HG03442 (cell line): ENCODE data around the gene HEATR9.
"Not testable (repeated sequence)": the region's sequence is repeated elsewhere in the genome, so short reads cannot be mapped to it uniquely, and the experiment has no call there.

ENCODE experiments used
- ATAC-seq: cut with Tn5 transposase; IDR thresholded peaks from one replicate; pipeline ENCODE4 v1.9.1; 2021; ENCODE audit warnings: mild to moderate bottlenecking, moderate library complexity; ENCODE audit not compliant: unreplicated experiment

Gene HEATR9

GRCh38 chr17:35868737-35869136 is at the start of gene HEATR9:
Gene HEATR9 (minus strand): TSS chr17:35868891. CDS start chr17:35868742, 149 bp downstream.
- ATAC-seq = no peak

- no peak for ATAC-seq
These were observed 49.0 kb upstream of the HEATR9 start for GRCh38 chr17:35917519-35918213.

- ATAC-seq = no peak
These were observed 46.7 kb upstream of the HEATR9 start for GRCh38 chr17:35915153-35915964.

- ATAC-seq = no peak
These were observed 45.7 kb upstream of the HEATR9 start for GRCh38 chr17:35914354-35914753.

GRCh38 chr17:35913609-35914008 is 44.9 kb upstream of the HEATR9 start:
- no peak for ATAC-seq

GRCh38 chr17:35912942-35913341 is 44.3 kb upstream of the HEATR9 start:
- no peak for ATAC-seq

GRCh38 chr17:35912339-35912912 is 43.7 kb upstream of the HEATR9 start:
- ATAC-seq = no peak

- ATAC-seq = no peak
These were observed 40.7 kb upstream of the HEATR9 start for GRCh38 chr17:35909408-35909807.

GRCh38 chr17:35907691-35908090 is 39.0 kb upstream of the HEATR9 start:
- no peak for ATAC-seq

GRCh38 chr17:35906926-35907637 is 38.4 kb upstream of the HEATR9 start:
- ATAC-seq = no peak

GRCh38 chr17:35906191-35906925 is 37.7 kb upstream of the HEATR9 start:
- ATAC-seq = no peak

- no peak for ATAC-seq
These were observed 34.8 kb upstream of the HEATR9 start for GRCh38 chr17:35903451-35903850.

GRCh38 chr17:35901631-35902175 is 33.0 kb upstream of the HEATR9 start:
- ATAC-seq = no peak

- no peak for ATAC-seq
These were observed 32.2 kb upstream of the HEATR9 start for GRCh38 chr17:35900708-35901480.

- ATAC-seq = no peak
These were observed 31.6 kb upstream of the HEATR9 start for GRCh38 chr17:35900280-35900679.

- no peak for ATAC-seq
These were observed 29.8 kb upstream of the HEATR9 start for GRCh38 chr17:35898283-35899070.

GRCh38 chr17:35897772-35898171 is 29.1 kb upstream of the HEATR9 start:
- ATAC-seq = not testable (repeated sequence)

GRCh38 chr17:35895636-35896587 is 27.2 kb upstream of the HEATR9 start:
- ATAC-seq = no peak
